ENCODE results near the gene KRR1.
"Not testable (repeated sequence)": the region's sequence is repeated elsewhere in the genome, so short reads cannot be mapped to it uniquely, and the experiment has no call there.

The KRR1 gene

DNA sequence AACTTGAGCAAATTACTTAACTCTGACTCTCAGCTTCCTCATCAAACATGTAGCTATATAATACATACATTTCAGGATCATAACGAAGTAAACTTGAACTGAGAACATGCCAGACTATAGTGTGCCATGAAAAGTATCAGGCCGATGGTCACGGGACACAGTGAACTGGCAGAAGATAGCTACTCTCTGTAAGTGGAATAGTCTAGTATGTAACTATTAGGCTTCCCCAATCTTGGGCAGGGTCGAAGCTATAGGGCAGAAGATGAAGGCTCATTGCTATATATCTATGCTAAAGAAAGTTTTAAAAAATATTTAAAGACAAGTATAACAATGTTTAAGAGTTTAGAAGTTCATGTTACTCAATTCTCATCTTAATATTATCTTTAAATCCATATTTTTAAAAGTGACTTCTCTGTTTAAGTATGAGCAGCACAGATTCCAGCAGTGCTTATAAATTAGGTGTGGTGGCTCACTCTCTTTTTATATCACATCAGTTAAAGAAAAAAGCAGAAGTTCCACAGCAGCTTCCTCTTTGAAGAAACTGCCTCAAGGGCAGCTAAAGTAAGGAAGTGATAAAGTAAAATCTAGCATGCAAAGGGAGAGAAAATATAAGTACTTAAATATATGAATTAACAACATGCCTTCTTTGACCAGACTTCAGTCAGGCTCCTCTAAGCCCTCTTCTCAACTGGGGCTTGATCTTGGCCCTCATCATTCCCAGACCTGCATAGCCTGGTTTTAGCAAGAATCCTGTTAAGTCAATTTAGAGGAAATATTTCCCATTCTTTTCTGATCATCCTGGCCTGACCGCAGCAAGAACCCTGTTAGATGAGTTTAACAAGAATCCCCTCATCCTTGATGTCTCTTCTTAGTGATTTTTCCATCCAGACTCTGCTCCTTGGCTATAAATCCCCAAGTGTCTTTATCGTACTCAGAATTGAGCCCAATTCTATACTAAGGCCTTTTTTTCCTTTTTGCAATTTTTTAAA is 39.2 kb downstream of the KRR1 start:
- no peak for DNase-seq

DNA sequence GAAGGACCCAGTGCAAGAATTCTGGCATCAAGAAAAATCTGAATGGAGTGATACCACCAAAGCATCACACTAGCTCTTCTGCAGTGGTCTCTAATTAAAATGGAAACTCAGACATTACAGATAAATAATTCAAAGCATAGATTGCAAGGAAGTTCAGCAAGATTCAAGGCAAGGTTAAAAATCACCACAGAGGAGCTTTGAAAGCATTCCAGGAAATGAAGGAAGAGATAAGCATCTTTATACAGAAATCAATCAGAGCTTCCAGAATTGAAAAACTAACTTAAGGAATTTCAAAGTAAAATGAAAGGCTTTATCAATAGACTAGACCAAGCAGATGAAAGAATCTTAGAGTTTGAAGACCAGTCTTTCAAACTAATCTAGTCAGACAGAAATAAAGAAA is 51.2 kb downstream of the KRR1 start:
- DNase-seq = no peak

DNA sequence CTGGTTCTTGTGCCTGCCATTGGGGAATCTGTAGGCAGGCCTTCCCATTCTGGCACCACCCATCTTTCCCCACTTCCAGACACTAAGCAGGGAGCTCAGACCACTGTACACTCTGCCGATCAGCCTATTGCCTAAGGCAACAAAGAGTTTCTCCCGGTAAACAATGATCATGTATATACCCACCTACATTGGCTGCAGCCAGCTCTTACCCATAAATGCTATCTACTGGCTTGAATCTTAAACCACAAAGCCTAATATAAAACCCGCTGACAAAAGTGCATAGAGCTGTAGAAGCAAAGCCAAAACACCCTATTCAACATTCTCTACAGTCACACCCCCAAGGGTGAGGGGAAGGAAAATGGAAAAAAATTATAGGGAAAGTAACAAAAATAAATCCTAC is 51.7 kb downstream of the KRR1 start:
- no peak for DNase-seq

DNA sequence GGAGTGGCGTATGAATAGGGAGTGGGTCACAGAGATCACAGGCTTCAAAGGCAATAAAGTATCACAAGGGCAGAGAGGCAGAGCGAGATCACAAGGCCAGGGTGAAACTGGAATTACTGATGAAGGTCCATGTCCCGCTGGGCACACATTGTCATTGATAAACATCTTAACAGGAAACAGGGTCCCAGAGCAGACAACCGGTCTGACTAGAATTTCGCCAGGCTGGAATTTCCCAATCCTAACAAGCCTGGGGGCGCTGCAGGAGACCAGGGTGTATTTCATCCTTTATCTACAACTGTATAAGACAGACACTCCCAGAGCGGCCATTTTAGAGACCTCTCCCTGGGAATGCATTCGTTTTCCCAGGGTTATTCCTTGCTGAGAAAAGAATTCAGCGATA is 53.5 kb downstream of the KRR1 start:
- DNase-seq = not testable (repeated sequence)

DNA sequence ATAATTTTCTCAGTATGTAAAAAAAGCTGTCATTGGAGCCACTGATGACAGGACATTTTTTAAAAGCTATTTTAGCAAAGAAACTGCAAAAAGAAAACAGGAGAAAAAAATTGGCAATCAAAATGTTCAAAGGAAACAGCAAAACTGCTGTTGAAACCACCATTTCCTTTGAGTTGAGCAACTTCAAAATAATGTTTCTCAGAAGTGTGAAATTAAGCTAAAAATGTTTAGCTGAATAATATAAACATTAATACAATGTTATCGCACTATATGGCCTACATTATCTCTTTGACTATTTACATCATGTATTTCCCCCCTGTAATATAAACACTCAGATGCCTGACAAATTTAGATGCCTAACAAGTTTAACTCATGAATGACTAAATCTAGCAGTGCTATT is 54.2 kb downstream of the KRR1 start:
- DNase-seq = no peak

DNA sequence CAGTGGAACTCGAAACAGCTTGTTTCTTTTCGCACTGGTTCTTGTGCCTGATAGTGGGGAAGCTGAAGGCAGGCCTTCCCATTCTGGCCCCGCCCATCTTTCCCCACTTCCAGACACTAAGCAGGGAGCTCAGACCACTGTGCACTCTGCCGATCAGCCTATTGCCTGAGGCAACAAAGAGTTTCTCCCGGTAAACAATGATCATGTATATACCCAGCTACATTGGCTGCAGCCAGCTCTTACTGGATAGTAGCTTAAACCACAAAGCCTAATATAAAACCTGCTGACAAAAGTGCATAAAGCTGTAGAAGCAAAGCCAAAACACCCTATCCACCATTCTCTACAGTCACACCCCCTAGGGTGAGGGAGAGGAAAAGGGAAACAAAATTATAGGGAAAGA is 55.6 kb downstream of the KRR1 start:
- DNase-seq = no peak

GRCh38 chr12:75452675-75453330 is 58.6 kb downstream of the KRR1 start:
- DNase-seq = no peak

DNA sequence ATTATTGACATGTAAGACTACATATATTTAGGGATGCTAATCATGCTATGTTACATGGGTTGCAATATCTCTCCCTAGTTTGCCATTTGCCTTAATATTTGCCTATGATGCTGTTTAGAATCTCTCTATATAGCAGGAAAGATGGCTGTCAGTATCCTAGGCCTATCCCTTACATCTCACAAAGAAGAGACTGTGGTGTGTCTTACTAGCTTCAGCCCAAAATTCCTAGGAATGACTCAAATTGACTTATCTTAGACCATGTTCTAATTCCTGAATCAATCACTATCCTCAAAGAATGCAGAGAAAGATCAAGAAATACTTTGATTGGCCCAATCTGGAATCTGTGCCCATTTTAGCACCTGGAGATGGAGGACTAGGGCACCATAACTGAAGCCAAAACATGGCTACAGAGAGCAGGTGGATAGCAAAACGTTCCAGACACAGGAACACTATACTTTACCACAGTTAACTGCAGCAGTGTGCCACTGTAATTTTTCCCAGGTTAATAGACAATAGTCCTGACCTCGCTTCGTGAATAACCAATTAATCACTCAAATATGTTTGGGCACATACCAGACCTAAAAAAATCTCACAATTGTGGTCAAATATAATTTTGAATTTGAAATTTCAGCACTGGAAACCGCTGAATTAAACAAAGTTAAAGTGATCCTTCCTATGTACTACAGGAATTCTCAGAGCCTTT is 63.6 kb downstream of the KRR1 start:
- no peak for DNase-seq

DNA sequence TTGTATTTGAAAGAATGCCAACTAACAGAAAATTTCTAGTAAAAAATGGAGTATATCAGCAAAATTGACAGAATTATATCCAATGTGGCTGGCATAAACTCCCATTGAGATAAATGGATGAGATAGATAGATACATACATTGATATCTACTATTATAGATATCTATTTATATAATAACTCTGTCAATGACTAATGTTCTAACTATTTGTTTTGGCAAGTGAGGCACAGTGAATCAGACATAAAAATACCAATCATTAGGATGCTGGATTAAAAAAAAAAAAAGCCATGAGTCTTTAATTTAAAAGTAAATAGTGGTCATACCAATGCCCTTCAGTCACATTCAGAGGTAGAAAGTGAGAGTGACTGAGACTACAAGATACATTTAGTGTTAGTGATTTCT is 64.6 kb downstream of the KRR1 start:
- no peak for DNase-seq

GRCh38 chr12:75445137-75445507 is 66.3 kb downstream of the KRR1 start:
- DNase-seq = not testable (repeated sequence)

GRCh38 chr12:75444429-75445136 is 66.8 kb downstream of the KRR1 start:
- DNase-seq = no peak

DNA sequence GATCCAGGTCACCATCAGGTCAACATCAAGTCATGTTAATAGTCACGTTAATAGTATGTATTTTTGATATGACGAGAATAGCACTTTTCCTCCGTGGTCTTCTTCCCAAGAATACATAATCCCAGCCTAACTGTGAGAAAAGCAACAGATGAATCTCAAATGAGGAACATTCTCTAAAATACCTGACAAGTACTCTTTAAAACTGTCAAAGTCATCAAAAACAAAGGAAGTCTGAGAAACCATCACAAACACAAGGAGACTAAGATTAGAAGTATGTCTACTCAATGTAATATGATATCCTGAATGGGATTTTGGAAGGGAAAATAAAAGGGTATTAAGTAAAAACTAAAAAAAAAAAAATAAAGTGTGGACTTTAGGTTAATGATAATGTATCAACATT is 67.7 kb downstream of the KRR1 start:
- DNase-seq = no peak

- not testable (repeated sequence) for DNase-seq
Observed at GRCh38 chr12:75442454-75442853, 69.0 kb downstream of the KRR1 start.

DNA sequence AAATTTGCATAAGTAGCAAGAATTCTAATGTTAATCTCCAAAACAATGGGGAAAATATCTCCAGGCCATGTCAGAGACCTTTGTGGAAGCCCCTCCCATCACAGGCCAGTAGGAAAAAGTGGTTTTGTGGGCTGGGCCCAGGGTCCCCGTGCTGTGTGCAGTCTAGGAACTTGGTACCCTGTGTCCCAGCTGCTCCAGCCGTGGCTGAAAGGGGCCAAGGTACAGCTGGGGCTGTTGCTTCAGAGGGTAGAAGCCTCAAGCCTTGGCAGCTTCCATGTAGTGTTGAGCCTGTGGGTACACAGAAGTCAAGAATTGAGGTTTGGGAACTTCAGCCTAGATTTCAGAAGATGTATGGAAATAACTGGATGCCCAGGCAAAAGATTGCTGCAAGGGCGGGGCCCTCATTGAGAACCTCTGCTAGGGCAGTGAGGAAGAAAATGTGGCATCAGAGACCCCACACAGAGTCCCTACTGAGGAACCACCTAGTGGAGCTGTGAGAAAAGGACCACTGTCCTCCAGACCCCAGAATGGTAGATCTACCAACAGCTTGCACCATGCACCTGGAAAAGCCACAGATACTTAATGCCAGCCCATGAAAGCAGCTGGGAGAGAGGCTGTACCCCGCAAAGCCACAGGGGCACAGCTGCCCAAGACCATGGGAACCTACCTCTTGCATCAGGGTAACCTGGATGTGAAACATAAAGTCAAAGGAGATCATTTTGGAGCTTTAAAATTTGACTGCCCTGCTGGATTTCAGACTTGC is 69.5 kb downstream of the KRR1 start:
- not testable (repeated sequence) for DNase-seq
